Esophagus squamous epithelium (tissue), 5 donors: ENCODE results near the gene SCN2A. TPM values are rescaled to one million over a fixed set of nuclear protein-coding genes. Genes with fewer than 3 reads are reported as not detected.

Experiments
- DNase-seq: peaks from one replicate; lab custom pipeline; 2025; lab: John Stamatoyannopoulos, UW
- H3K27ac ChIP-seq, 4 donors: fragments of 200-600 bp; sonication (generic); one replicate each; pipeline ENCODE4 v1.5.1; 2016 to 2019; ENCODE audit warnings: mild to moderate bottlenecking in 1 of 4
- H3K27me3 ChIP-seq, 4 donors: fragments of 200-600 bp; sonication (generic); 1 replicate in 3 of 4; 2 replicates in 1 of 4; pipeline versions ENCODE4 v1.5.1 to v1.6.0; 2017 to 2021; ENCODE audit warnings: antibody characterized with exemption in 1 of 4
- H3K36me3 ChIP-seq, 3 donors: fragments of 200-600 bp; sonication (generic); one replicate each; pipeline ENCODE4 v1.5.1; 2016 to 2019
- H3K4me1 ChIP-seq, 3 donors: fragments of 200-600 bp; sonication (generic); one replicate each; pipeline ENCODE4 v1.5.1; 2017 to 2019
- H3K4me3 ChIP-seq, 4 donors: fragments of 200-600 bp; sonication (generic); 1 replicate in 3 of 4; 2 replicates in 1 of 4; pipeline ENCODE4 v1.5.1; 2016 to 2019; ENCODE audit warnings: mild to moderate bottlenecking in 2 of 4, moderate library complexity in 1 of 4
- H3K9me3 ChIP-seq, 3 donors: fragments of 200-600 bp; sonication (generic); one replicate each; pipeline ENCODE4 v1.5.1; 2016 to 2019
- CTCF ChIP-seq, 6 experiments: fragments of 450-650 bp in 4 of 6; fragments of 200-600 bp in 2 of 6; sonication (generic) in 2 of 6; IDR thresholded peaks; one replicate each; pipeline ENCODE4 v1.5.1; 2016 to 2019; ENCODE audit warnings: antibody characterized with exemption in 6 of 6, mild to moderate bottlenecking in 4 of 6, moderate library complexity in 4 of 6
- POLR2A ChIP-seq, 4 donors: fragments of 450-650 bp; IDR thresholded peaks; one replicate each; pipeline ENCODE4 v1.6.1; 2017; ENCODE audit warnings: antibody characterized with exemption in 4 of 4, mild to moderate bottlenecking in 4 of 4, moderate library complexity in 3 of 4
- WGBS, 2 donors: methylation state at CpG; one replicate each; pipeline ENCODE4 v1.1.5; 2018; 5-methylcytosine and 5-hydroxymethylcytosine counted together
- intact Hi-C: fragments of 100-400 bp; cut with DNase I; formaldehyde crosslinking; loops from one replicate; pipeline ENCODE4 v1.15.0; 2022
- total RNA-seq, 4 donors: library from RNA; depleted of rRNA; stranded (reverse); fragments of >200 nt; gene quantifications; one replicate each; pipeline ENCODE4 v1.1.0, GENCODE V29; 2016
- donor health status: DM: yes; HTN: yes; CAD: no.

The SCN2A gene
- total RNA-seq, result under 1 TPM in 1 of 4 donors, not detected in 3; 0.21 TPM

GRCh38 chr2:165239230-165239629 is at the start of gene SCN2A:
Gene SCN2A, plus strand, starts transcription at chr2:165239414. Its CDS starts 56,410 bp downstream, at chr2:165295824.
- intact Hi-C loops, result no loop called here
- Histone ChIP-seq H3K4me1 (no peaks in the 10 kb centered on the region), H3K27me3 (no peaks in the 10 kb centered on the region), H3K27ac (no peak within 1 kb of the TSS), H3K36me3 (no peaks in the 10 kb centered on the region), H3K9me3 (no peaks in the 10 kb centered on the region), H3K4me3 (no peak within 1 kb of the TSS)
- no peak for DNase-seq
- TF ChIP-seq CTCF (IDR thresholded peaks at IDR 0.05) (peak in 5 of 6 experiments; percentile 17 to 54 (median 39)), POLR2A (IDR thresholded peaks at IDR 0.05) (no peak)
- 25 to 28% methylated on average over 3 of the region's 3 CpGs for WGBS, 2 donors

GRCh38 chr2:165191096-165191728 is 48.0 kb upstream of the SCN2A start:
- intact Hi-C loops, result no loop called here
- WGBS, 2 donors, result 32 to 37% methylated on average over 2 of the region's 2 CpGs
- Histone ChIP-seq H3K4me3 (no peak overlapping the region), H3K27me3 (no peaks in the 10 kb centered on the region), H3K36me3 (no peaks in the 10 kb centered on the region), H3K4me1 (no peaks in the 10 kb centered on the region), H3K9me3 (no peaks in the 10 kb centered on the region), H3K27ac (no peak overlapping the region)
- TF ChIP-seq POLR2A (IDR thresholded peaks at IDR 0.05) (no peak), CTCF (IDR thresholded peaks at IDR 0.05) (no peak)
- no peak for DNase-seq

GRCh38 chr2:165192729-165193128 is 46.5 kb upstream of the SCN2A start:
- DNase-seq, result no peak
- intact Hi-C loops, result no loop called here
- no peak overlapping the region for H3K27ac ChIP-seq
- H3K36me3 ChIP-seq, result no peaks in the 10 kb centered on the region
- H3K27me3 ChIP-seq, result no peaks in the 10 kb centered on the region
- no peaks in the 10 kb centered on the region for H3K9me3 ChIP-seq
- 62 to 72% methylated on average over 2 of the region's 2 CpGs for WGBS, 2 donors
- H3K4me1 ChIP-seq, result no peaks in the 10 kb centered on the region
- TF ChIP-seq CTCF (IDR thresholded peaks at IDR 0.05), result no peak
- TF ChIP-seq POLR2A (IDR thresholded peaks at IDR 0.05), result no peak
- H3K4me3 ChIP-seq, result no peak overlapping the region

DNA sequence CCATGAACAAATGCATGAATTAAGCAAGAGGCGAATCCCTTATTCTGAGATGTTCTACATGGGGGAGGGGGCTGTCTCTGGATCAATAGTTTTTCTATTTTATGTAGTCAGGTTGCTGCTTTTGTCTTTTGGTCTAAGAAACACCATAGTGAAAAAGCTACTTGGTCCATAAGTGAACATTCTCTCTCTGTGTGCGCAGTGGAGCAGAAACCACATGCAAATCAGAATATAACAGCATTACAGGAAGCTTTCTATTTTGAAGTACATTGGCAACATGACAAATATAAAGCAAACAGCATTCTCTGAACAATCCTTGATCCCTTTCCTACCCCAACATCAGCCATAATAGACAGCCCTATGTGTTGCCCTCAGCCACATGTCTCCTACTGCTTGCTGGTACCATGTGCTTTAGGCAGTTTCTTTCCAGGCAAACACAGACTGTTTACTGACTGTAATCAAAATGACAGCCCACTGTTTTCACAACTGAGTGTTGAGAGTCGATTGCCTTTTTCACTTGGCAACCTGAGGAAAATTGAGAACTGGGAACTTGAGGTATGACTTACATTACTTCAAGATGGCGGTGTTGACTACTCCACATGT is 45.9 kb upstream of the SCN2A start:
- Histone ChIP-seq H3K9me3 (no peaks in the 10 kb centered on the region), H3K4me3 (no peak overlapping the region), H3K36me3 (no peaks in the 10 kb centered on the region), H3K27me3 (no peaks in the 10 kb centered on the region), H3K27ac (no peak overlapping the region), H3K4me1 (no peaks in the 10 kb centered on the region)
- intact Hi-C loops, result no loop called here
- WGBS, 2 donors, result 67 to 72% methylated on average over 4 of the region's 4 CpGs
- no peak for DNase-seq
- no peak for TF ChIP-seq POLR2A (IDR thresholded peaks at IDR 0.05)
- no peak for TF ChIP-seq CTCF (IDR thresholded peaks at IDR 0.05)

DNA sequence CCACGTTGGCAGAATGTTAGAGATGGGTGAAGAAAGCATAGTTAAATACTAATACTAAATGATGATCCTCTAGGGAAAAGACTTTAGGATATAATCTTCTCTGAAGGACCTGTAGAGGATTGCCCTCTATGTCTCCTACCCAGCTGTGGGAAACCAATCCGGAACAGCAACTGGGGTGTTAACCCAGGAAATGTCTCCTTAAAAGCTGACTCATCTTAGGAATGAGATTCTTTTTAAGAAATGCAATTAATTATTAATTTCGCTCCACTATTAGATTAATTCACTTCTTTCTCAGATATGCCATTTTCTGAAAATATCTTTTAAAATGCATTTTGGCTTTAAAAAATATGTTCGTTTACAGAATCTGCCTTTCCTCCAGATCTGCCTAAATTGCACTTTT is 42.8 kb upstream of the SCN2A start:
- Histone ChIP-seq H3K27ac (no peak overlapping the region), H3K27me3 (no peaks in the 10 kb centered on the region), H3K36me3 (no peaks in the 10 kb centered on the region), H3K4me3 (no peak overlapping the region), H3K9me3 (no peaks in the 10 kb centered on the region), H3K4me1 (no peaks in the 10 kb centered on the region)
- no peak for DNase-seq
- WGBS, 2 donors, result 55 to 61% methylated on average over 4 of the region's 4 CpGs
- intact Hi-C loops, result no loop called here
- TF ChIP-seq POLR2A (IDR thresholded peaks at IDR 0.05), result no peak
- TF ChIP-seq CTCF (IDR thresholded peaks at IDR 0.05), result no peak
